ENCODE results near the gene LRRK1.

The LRRK1 gene

GRCh38 chr15:101027273-101027901 is 108.2 kb downstream of the LRRK1 start:
- H3K18ac ChIP-seq (ENCODE audit: low read depth in 1 of 2, low read length in 2 of 2), result no peak overlapping the region
- H3K4me2 ChIP-seq (ENCODE audit: low read length, poor library complexity, severe bottlenecking), result no peak overlapping the region
- no peak overlapping the region for H3K9ac ChIP-seq (ENCODE audit: low read length)
- no peak overlapping the region for H3K23ac ChIP-seq (ENCODE audit: low read length in 2 of 2)
- H4K91ac ChIP-seq (ENCODE audit: low read length), result no peak overlapping the region
- no peak for DNase-seq
- no peak overlapping the region for H2AK5ac ChIP-seq (ENCODE audit: low read length, severe bottlenecking)
- no peak overlapping the region for H3K4ac ChIP-seq (ENCODE audit: low read depth in 1 of 2, low read length in 2 of 2)
- no peak overlapping the region for H2AFZ ChIP-seq (ENCODE audit: low read depth, low read length)
- no peaks in the 10 kb centered on the region for H3K27me3 ChIP-seq (ENCODE audit: control insufficient read depth in 1 of 2, insufficient read depth in 1 of 2, low read length in 2 of 2)
- H2BK120ac ChIP-seq (ENCODE audit: low read depth, low read length), result no peak overlapping the region
- no peak overlapping the region for H2BK12ac ChIP-seq (ENCODE audit: low read length in 2 of 2)
- H2BK5ac ChIP-seq (ENCODE audit: low read depth, low read length, poor library complexity, severe bottlenecking), result no peak overlapping the region
- H3K14ac ChIP-seq (ENCODE audit: low read length in 2 of 2), result peak overlapping the region in 1 of 2 experiments; percentile 18
- no peak overlapping the region for H2BK15ac ChIP-seq (ENCODE audit: low read depth, poor library complexity, severe bottlenecking)
- H3K79me1 ChIP-seq (replicated peaks; ENCODE audit: low read length, poor library complexity, severe bottlenecking), result no peaks in the 10 kb centered on the region
- WGBS, result 94% methylated on average over 23 of the region's 25 CpGs
- H3K4me1 ChIP-seq (ENCODE audit: control insufficient read depth, insufficient read depth, low read depth, low read length), result no peaks in the 10 kb centered on the region
- no peak overlapping the region for H4K8ac ChIP-seq (ENCODE audit: low read length)
- H3K4me3 ChIP-seq (ENCODE audit: insufficient read depth in 1 of 2, low read depth in 1 of 2, low read length in 2 of 2), result no peak overlapping the region
- H3K36me3 ChIP-seq (ENCODE audit: control insufficient read depth in 1 of 2, insufficient read depth in 2 of 2, low read depth in 1 of 2, low read length in 2 of 2), result peaks cover 2 to 78% of the 10 kb centered on the region in 2 experiments
- no peak overlapping the region for H3K27ac ChIP-seq (ENCODE audit: low read length, poor library complexity, severe bottlenecking)
- H3K9me3 ChIP-seq (ENCODE audit: control insufficient read depth, low read length), result no peaks in the 10 kb centered on the region

GRCh38 chr15:101027920-101028319 is 108.8 kb downstream of the LRRK1 start:
- Histone ChIP-seq H3K4me1 (ENCODE audit: control insufficient read depth, insufficient read depth, low read depth, low read length) (no peaks in the 10 kb centered on the region), H3K9ac (ENCODE audit: low read length) (no peak overlapping the region), H2AFZ (ENCODE audit: low read depth, low read length) (no peak overlapping the region), H3K9me3 (ENCODE audit: control insufficient read depth, low read length) (no peaks in the 10 kb centered on the region), H2BK12ac (ENCODE audit: low read length in 2 of 2) (no peak overlapping the region), H3K36me3 (ENCODE audit: control insufficient read depth in 1 of 2, insufficient read depth in 2 of 2, low read depth in 1 of 2, low read length in 2 of 2) (peaks cover 2 to 81% of the 10 kb centered on the region in 2 experiments), H3K4me3 (ENCODE audit: insufficient read depth in 1 of 2, low read depth in 1 of 2, low read length in 2 of 2) (no peak overlapping the region), H3K18ac (ENCODE audit: low read depth in 1 of 2, low read length in 2 of 2) (no peak overlapping the region), H3K14ac (ENCODE audit: low read length in 2 of 2) (no peak overlapping the region), H3K4me2 (ENCODE audit: low read length, poor library complexity, severe bottlenecking) (no peak overlapping the region), H2BK120ac (ENCODE audit: low read depth, low read length) (no peak overlapping the region), H3K23ac (ENCODE audit: low read length in 2 of 2) (no peak overlapping the region), H2BK15ac (ENCODE audit: low read depth, poor library complexity, severe bottlenecking) (no peak overlapping the region), H2AK5ac (ENCODE audit: low read length, severe bottlenecking) (no peak overlapping the region), H3K79me1 (replicated peaks; ENCODE audit: low read length, poor library complexity, severe bottlenecking) (no peaks in the 10 kb centered on the region), H3K27me3 (ENCODE audit: control insufficient read depth in 1 of 2, insufficient read depth in 1 of 2, low read length in 2 of 2) (no peaks in the 10 kb centered on the region), H3K4ac (ENCODE audit: low read depth in 1 of 2, low read length in 2 of 2) (no peak overlapping the region), H4K8ac (ENCODE audit: low read length) (no peak overlapping the region), H3K27ac (ENCODE audit: low read length, poor library complexity, severe bottlenecking) (no peak overlapping the region), H2BK5ac (ENCODE audit: low read depth, low read length, poor library complexity, severe bottlenecking) (no peak overlapping the region), H4K91ac (ENCODE audit: low read length) (no peak overlapping the region)
- 94% methylated on average over 13 of the region's 13 CpGs for WGBS
- DNase-seq, result no peak

DNA sequence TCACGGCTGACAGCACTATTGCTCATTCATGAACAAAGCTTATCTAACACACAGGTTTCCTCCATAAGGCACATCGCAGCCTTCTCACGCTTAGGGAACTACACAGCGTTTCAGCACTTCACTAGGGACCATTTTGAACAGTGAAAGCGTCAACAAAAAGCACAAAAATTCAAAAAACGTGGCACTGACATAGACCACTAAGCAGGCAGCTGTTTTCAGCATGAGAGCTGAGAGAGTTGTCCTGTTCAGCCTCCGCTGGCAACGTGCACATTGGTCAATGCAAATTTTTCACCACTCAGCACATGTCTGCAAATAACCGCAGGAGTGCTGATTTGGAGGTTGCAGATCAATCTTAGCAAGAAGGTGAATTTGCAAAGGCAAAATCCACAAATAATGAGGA is 109.2 kb downstream of the LRRK1 start:
- Histone ChIP-seq H3K4ac (ENCODE audit: low read depth in 1 of 2, low read length in 2 of 2) (no peak overlapping the region), H3K27ac (ENCODE audit: low read length, poor library complexity, severe bottlenecking) (no peak overlapping the region), H3K79me1 (replicated peaks; ENCODE audit: low read length, poor library complexity, severe bottlenecking) (no peaks in the 10 kb centered on the region), H4K91ac (ENCODE audit: low read length) (no peak overlapping the region), H3K18ac (ENCODE audit: low read depth in 1 of 2, low read length in 2 of 2) (no peak overlapping the region), H2BK5ac (ENCODE audit: low read depth, low read length, poor library complexity, severe bottlenecking) (no peak overlapping the region), H4K8ac (ENCODE audit: low read length) (no peak overlapping the region), H2BK120ac (ENCODE audit: low read depth, low read length) (no peak overlapping the region), H2BK12ac (ENCODE audit: low read length in 2 of 2) (no peak overlapping the region), H2AFZ (ENCODE audit: low read depth, low read length) (no peak overlapping the region), H3K27me3 (ENCODE audit: control insufficient read depth in 1 of 2, insufficient read depth in 1 of 2, low read length in 2 of 2) (no peaks in the 10 kb centered on the region), H2AK5ac (ENCODE audit: low read length, severe bottlenecking) (no peak overlapping the region), H3K23ac (ENCODE audit: low read length in 2 of 2) (no peak overlapping the region), H3K36me3 (ENCODE audit: control insufficient read depth in 1 of 2, insufficient read depth in 2 of 2, low read depth in 1 of 2, low read length in 2 of 2) (peaks cover 2 to 85% of the 10 kb centered on the region in 2 experiments), H3K9ac (ENCODE audit: low read length) (no peak overlapping the region), H3K14ac (ENCODE audit: low read length in 2 of 2) (no peak overlapping the region), H2BK15ac (ENCODE audit: low read depth, poor library complexity, severe bottlenecking) (no peak overlapping the region), H3K4me3 (ENCODE audit: insufficient read depth in 1 of 2, low read depth in 1 of 2, low read length in 2 of 2) (no peak overlapping the region), H3K4me1 (ENCODE audit: control insufficient read depth, insufficient read depth, low read depth, low read length) (no peaks in the 10 kb centered on the region), H3K4me2 (ENCODE audit: low read length, poor library complexity, severe bottlenecking) (no peak overlapping the region), H3K9me3 (ENCODE audit: control insufficient read depth, low read length) (no peaks in the 10 kb centered on the region)
- WGBS, result 85% methylated on average over 9 of the region's 9 CpGs
- DNase-seq, result no peak

DNA sequence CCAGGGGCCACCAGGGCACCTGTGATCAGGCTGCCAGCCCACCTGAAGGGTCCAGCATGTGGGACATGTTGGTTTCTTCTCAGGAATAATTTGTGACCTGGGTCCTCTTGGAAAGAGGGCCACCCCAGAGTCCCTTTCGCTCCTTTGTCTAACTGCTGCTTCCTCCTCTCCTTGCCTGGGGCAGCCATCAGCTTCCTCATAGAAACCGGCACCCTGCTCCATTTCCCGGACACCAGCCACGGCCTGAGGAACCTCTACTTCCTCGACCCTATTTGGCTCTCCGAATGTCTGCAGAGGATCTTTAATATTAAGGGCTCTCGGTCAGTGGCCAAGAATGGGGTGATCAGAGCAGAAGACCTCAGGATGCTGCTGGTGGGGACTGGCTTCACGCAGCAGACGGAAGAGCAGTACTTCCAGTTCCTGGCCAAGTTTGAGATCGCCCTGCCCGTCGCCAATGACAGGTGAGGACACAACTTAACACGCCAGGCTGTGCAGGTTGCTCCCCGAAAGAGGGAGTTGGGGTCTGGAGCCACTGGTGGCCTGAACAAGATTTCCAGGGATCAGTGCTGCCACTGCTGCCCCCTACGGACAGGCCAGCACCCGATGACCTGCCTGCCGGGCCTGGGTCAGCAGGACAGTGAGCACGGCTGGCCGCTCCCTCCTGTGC is 109.7 kb downstream of the LRRK1 start:
- peaks cover 1% of the 10 kb centered on the region for H3K9me3 ChIP-seq (ENCODE audit: control insufficient read depth, low read length)
- no peak overlapping the region for H3K9ac ChIP-seq (ENCODE audit: low read length)
- H3K23ac ChIP-seq (ENCODE audit: low read length in 2 of 2), result no peak overlapping the region
- no peak overlapping the region for H3K4ac ChIP-seq (ENCODE audit: low read depth in 1 of 2, low read length in 2 of 2)
- no peak overlapping the region for H3K14ac ChIP-seq (ENCODE audit: low read length in 2 of 2)
- H3K27ac ChIP-seq (ENCODE audit: low read length, poor library complexity, severe bottlenecking), result no peak overlapping the region
- no peak overlapping the region for H2BK15ac ChIP-seq (ENCODE audit: low read depth, poor library complexity, severe bottlenecking)
- H2AFZ ChIP-seq (ENCODE audit: low read depth, low read length), result no peak overlapping the region
- H3K4me3 ChIP-seq (ENCODE audit: insufficient read depth in 1 of 2, low read depth in 1 of 2, low read length in 2 of 2), result no peak overlapping the region
- no peak overlapping the region for H2BK12ac ChIP-seq (ENCODE audit: low read length in 2 of 2)
- no peak overlapping the region for H2AK5ac ChIP-seq (ENCODE audit: low read length, severe bottlenecking)
- H3K4me1 ChIP-seq (ENCODE audit: control insufficient read depth, insufficient read depth, low read depth, low read length), result no peaks in the 10 kb centered on the region
- no peaks in the 10 kb centered on the region for H3K79me1 ChIP-seq (replicated peaks; ENCODE audit: low read length, poor library complexity, severe bottlenecking)
- no peak overlapping the region for H2BK120ac ChIP-seq (ENCODE audit: low read depth, low read length)
- H4K8ac ChIP-seq (ENCODE audit: low read length), result no peak overlapping the region
- H3K4me2 ChIP-seq (ENCODE audit: low read length, poor library complexity, severe bottlenecking), result no peak overlapping the region
- H3K36me3 ChIP-seq (ENCODE audit: control insufficient read depth in 1 of 2, insufficient read depth in 2 of 2, low read depth in 1 of 2, low read length in 2 of 2), result peaks cover 2 to 91% of the 10 kb centered on the region in 2 experiments
- no peak overlapping the region for H4K91ac ChIP-seq (ENCODE audit: low read length)
- no peak overlapping the region for H3K18ac ChIP-seq (ENCODE audit: low read depth in 1 of 2, low read length in 2 of 2)
- no peaks in the 10 kb centered on the region for H3K27me3 ChIP-seq (ENCODE audit: control insufficient read depth in 1 of 2, insufficient read depth in 1 of 2, low read length in 2 of 2)
- H2BK5ac ChIP-seq (ENCODE audit: low read depth, low read length, poor library complexity, severe bottlenecking), result no peak overlapping the region
- no peak for DNase-seq
- 91% methylated on average over 19 of the region's 19 CpGs for WGBS
